ENCODE data around the gene CXCR4.
A peak's percentile ranks its signal among the peaks of the same experiment; 100 is the strongest.

Gene CXCR4

DNA sequence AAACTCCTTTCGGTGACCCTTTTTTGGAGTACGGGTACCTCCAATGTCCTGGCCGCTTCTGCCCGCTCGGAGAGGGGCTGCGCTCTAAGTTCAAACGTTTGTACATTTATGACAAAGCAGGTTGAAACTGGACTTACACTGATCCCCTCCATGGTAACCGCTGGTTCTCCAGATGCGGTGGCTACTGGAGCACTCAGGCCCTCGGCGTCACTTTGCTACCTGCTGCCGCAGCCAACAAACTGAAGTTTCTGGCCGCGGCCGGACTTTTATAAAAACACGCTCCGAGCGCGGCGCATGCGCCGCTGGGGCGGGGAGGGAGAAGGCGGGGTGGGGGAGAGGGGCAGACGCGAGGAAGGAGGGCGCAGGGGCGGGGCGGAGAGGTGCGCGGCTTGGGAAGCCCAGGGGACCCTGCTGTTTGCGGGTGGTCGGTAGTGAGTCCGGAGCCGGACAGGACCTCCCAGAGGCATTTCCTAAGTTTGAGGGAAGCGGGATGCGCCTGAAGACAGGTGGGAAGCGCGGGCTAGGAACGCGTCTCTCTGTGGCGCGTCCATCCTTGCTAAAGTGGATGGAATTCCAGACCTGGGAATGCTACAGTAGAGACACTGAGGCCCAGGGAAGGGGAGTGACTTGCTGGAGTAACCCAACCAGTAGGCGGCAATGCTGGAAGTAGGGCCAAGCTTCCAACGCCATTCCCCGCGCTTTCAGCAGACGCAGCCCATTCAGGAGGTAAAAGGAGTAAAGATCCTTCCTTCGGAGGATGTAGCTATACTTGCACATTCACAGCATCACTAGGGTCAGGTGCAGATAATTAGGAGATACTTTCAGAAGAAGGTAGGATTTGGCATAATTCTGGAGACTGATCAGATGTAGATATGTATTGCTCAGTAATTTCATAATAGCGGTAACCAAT, at the start of gene CXCR4:
Gene CXCR4 (minus strand): TSS at position 241 of the 910 bp plus-strand sequence. CDS start 89 bp downstream, at position 152.
- DNase-seq (ENCODE audit: low read depth in 3 of 3), result peak; percentile 56 to 79 (median 65)

DNA sequence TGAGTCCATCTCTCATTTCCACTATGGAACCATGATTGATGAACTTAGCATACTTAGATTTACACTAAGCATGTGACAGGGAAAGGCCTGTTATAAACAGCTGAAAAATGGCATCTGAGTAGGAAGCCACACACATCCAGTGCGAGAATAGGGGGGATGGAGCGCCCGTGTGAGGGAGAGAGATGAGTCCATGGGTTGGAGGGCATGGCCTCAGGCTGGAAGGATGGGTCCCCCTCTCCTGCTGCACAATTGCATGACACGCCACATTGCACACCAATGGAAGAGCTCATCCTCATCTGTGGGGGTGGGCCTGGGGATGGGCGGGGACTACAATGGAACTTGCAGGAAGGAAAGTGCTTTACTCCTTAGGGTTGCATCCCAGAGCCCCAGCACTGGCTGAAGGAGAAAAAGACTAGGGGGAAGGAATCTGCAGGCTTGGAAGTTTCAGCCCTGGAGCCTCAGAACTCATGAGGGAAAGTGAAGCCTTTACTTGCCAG, 46.4 kb upstream of the CXCR4 start:
- DNase-seq (ENCODE audit: low read depth in 3 of 3), result no peak

DNA sequence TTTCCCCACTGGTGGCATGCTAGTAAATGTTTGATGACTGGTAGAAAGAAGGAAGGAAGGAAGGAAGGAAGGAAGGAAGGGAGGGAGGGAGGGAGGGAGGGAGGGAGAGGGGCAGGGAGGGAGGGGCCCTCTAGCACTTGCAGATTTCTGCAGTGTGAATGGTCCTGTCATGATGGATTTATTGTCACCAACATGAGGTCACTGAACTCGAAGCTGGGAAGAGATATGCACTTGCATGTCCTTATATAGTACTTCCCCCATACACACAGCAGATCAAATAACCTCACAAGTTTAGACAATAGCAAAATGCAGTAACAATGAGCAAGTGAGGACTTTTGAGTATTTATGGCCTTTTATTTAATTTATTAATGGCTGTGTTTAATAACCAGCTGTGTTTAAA, 44.5 kb upstream of the CXCR4 start:
- DNase-seq (ENCODE audit: low read depth in 3 of 3), result no peak

DNA sequence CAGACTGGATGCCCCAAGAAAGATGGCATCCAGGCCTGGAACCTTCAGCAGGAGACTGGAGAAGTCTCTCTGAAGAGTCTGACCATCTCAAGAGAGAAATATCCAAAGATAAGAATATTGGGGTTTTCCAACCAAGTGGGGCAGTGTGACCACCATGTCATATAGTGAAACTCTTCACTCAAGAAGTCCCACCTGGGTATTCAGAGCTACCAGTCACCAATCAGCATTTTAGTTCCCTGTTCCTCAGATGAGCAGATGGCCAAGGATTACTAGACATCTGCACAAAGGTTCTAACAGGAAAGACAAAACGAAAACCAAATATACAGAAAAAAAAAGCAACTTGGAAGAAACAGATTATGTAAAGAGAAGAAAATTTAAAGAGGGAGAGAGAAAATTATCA, 38.5 kb upstream of the CXCR4 start:
- no peak for DNase-seq (ENCODE audit: low read depth in 3 of 3)

DNA sequence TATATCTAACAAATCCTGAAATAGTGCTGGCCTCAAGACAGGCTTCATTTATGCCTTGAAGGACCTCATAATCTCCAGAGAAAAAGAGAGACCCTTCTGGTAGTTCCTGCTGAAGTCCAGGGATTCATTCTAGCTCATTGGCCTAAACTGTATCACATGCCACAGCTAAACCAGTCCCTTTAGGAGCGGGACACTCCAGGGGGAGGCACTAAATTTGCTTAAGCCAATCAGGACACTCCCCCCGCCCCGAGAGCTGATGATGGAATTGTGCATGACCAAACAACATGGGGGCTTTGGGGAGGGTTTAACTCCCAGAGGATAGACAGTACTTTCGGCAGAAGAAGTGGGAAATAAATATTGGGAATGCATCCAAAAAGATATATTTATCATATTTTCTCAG, 36.4 kb upstream of the CXCR4 start:
- DNase-seq (ENCODE audit: low read depth in 3 of 3), result no peak

DNA sequence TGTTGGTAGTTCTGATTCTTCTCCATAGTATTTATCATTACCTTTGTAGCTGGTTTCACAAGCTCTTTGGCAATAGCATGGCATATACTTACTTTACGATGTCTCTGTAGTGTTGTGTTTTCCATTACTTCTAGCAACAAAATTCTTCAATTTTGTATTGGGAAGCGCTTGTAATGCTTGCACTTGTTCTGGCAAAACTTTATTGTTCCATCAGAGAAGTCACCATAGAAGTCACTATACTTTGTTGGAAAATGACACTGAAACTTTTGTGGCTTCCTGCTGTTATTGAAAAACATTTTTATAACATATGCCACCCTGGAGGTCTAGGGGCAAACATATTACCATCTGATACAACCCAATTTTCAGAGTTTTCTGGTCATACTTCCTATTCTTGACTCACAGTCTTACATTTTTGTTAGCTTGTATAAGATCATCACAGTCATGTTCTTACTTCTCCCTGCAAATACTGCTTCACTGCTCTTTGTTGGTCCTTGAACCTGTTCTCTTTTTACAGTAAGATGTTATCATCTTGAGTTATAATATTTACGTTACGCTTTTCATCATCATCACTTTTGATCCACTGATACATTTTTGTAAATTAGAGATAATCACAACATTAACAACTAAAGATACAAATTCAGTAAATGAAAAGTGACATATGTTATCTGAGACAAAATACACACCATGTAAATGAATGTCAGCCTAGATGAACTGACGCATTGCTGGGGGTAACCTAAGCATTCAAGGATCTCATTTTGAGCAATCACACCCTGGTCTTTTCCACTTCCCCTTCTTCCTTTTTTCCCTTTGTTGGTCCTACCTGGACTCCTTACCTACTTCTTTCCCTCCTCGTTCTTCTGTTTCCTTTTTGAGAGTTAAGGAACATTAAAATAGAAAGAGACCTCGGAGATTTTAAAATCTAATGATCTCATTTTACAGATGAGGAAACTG, 33.3 kb upstream of the CXCR4 start:
- no peak for DNase-seq (ENCODE audit: low read depth in 3 of 3)

DNA sequence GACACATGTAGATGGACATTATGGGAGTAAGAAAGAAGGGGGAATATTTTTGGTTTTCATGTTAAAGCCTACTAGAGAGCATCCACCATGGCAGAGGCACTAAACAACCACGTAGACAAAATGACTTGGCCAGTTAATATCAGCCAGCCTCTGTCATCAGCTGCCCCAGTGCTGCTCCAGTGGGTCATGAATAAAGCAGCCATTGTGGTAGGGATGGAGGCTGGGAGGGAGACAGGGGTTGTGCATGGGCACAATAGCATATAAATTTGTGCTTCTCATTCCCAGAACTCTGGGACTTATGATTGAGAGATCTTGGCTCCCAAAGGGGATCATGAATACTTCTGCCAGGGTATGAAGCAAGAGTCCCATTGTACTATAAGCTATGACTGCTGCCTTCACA, 31.1 kb upstream of the CXCR4 start:
- DNase-seq (ENCODE audit: low read depth in 3 of 3), result no peak

DNA sequence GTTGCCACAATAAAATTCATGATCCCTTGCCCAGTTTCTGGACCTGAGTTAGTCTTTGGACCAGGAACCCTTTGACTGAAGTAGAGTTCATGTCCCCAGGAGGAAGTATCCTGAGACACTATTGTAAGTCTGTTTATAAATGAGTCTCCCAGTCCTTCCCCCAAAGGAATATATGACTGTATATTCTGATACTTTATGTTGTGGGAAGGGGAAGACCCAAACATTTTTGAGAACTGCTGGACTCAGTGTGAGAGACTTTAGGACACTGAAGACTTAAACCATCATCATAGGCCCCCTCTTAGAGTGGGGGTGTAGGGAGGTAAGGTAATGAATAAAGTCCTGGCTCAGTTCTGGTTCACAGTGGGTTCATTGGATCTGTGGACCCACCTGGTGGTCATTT, 28.6 kb upstream of the CXCR4 start:
- DNase-seq (ENCODE audit: low read depth in 3 of 3), result no peak

DNA sequence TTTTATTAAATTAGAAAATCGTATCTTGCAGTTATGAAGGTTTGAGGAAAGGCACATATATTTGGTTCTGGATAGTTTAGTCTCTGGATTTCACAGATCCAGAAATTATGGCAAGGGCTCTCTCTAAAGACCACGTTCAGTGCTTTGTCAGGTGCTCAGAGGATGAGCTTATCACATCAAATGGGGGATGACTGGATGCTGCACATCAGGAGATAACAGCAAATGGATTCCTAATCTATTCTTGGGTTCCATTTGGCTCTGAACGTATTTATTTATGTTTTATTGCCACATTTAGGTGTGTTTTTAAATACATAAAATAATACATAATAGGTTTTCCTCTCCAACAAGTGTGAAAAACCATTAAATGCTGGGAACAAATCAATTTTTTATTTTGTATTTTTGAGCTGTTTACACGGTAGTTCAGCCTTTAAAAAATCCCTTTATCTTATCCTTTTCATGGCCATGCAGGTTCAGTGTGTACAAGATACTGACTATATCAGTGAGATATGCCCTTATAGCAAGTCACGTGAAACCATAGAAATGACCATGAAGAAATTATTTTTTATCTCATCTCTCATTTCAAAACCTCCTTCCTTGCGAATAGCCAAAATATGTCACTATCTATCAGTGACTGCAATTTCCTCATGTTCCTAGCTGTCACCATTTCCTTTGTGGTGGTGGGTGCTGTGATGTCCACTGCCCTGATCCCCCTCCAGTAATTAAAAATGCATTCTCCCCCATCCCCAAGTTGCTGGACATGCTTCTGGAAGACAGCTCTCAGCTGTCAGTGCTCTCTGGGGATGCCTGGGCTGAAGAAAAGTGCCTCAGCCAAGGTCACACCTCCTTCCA, 25.9 kb upstream of the CXCR4 start:
- DNase-seq (ENCODE audit: low read depth in 3 of 3), result no peak

DNA sequence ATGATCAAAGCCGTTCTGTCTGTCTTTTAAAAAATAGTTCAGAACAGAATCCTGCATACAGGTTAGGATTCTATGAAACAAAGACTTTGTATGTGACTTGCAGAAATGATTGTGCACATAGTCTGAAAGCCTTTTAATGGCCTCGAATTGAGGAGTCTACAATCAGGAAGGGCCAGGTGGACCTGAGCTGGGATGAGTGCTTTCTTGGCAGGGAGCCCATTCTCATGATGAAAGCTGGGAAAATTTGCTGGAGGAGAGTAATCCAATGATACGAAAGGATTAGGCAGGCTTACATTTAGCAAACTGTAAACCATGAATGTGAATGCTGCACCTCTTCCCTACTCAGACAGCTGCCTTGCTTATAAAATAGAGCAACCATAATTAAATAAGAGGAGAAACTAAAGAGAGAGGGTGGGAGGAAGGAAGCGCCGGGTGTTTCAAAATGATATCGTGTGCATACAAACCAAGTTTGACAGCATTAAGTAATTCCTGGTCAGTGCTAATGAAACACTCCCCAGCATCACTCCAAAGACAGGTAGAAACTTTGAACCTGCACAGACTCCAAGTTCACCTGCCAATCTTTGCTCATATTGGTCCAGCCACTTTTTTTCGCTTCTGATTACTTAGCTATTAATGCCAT, 23.7 kb upstream of the CXCR4 start:
- DNase-seq (ENCODE audit: low read depth in 3 of 3), result no peak

DNA sequence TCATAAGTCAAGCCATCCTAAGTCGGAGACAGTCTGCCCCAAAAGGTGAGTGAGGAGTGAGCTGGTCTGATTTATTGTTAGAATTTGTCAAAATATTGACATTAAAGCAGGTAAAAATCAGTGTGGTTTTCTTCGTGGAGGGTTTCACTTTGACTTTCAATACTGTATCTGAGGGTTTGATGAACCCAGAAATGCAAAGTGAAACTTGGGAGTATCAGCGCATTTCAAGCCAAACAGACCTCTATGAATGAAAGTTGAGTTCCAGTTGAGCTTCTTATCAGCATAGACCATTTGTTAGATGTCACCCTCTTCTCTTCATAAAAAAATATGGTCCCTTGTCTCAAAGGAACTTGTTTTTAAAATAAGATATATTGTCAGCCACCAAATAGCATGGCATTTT, 21.7 kb upstream of the CXCR4 start:
- no peak for DNase-seq (ENCODE audit: low read depth in 3 of 3)

DNA sequence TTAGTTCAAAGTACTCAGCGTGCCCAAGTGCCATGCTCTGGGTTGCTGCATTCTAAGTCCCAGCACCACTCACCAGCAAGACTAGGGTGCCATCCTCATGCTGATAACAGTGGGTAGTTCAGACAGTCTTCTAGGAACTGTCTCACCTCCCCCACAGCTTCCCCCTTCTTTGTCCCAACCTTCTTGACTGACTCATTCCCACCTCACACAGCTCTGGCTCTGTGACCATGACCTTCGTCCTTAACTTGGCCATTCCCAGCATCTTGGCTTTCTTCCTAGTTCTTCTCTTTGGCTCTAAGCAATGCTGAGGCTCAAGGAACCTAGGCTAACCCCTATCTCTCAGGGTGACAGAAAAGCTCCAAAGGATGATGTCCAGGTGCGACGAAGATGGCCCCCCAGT, 20.0 kb upstream of the CXCR4 start:
- no peak for DNase-seq (ENCODE audit: low read depth in 3 of 3)

DNA sequence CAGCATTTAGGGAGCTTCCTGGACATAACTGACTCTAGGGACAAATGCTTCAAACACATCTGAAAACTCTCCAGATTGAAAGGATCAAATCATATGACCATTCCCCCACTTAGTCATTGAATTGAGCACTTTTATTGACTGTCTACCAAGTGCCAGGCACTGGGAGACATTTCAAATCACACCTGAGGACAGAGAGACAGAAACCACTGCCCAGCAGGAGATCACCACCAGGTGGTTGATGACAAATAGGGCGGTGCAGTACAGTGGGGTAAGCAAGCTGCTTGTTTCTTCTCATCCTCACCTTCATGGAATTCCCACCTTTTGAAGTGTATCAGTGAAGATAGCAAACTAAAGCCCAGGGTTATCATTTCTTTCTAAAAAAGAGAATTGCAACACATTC, 19.0 kb upstream of the CXCR4 start:
- DNase-seq (ENCODE audit: low read depth in 3 of 3), result no peak

DNA sequence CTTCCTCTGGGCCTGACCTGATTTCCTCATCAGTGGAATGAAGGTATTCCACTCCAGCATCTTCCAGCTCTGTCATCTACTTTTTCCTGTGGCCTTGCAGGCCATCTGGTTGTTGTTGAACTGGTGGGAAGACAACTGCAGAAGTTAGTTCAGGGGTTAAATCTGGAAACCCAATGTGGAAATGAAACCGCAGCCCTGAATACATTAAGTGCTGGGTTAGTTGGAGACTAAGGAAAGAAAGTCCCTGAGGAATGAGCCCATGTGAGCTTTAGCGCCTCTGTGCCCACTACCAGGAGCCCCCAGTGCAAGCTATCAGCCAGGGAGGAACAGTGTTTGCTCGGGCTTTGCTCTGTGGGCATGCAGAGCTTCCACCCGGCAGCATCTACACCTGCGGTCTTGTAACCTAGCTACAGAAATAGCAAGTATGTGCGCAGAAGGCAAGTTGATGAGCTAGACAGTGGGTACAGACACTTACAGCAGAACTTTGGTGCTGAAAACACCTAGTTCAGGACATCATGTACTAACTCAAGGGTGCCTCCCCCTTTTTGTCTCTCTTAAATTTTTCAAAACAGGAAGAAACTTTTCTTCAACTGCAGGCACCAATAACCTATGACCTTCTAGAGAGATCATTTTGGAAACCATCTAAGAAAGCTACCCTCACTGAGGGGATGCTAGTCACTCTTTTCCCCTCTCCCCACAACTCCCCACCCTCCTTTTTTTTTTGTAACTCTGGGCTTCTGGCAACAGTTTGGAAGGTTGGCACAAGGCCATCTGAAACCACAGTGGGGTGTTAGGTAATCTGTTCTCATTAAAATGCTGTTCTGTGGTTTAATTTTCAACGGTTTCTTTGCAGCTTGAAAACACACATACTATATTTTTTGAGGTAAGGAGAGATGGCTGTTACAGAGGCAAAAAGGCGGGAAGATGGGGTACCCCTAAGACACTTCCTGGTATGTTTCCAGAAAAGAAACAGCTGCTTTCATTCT, 18.3 kb upstream of the CXCR4 start:
- no peak for DNase-seq (ENCODE audit: low read depth in 3 of 3)

DNA sequence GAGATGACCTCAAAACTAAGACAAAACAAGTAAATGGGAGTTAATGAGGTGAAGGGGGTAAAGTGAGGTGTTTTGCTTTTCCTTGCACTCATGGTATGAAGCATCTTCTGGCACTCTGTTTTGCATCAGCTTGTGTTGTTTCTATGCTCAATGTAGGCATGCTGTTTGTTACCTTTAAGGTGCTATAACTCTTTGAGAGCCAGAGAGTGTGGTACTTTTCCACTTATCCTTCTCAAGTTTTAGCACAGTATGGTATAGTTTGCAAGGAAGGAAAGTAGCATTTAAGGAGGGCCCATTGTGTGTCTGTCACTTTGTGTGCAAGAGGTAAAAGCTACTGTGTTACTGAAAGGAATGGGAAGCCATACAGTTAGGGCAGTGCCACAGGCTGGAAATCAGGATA, 17.5 kb upstream of the CXCR4 start:
- no peak for DNase-seq (ENCODE audit: low read depth in 3 of 3)

DNA sequence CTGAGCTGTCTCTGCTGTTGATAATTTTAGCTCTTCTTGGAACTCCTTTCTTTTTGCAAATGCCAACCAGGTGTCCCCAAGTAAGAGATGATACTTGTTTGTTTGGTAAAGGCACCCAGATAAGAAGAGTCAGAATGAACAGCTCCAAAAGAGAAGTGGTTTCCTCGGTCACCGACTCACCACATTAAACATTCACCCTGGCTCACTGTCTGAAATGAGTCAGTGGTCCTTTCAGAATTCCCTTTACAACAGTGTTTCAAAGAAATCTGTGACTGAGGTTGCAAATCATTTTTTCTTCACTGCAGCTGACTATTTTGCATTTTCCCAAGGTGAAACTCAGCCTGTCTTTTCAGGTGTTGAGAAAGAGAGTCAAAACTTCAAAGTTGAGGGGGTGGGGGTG, 16.2 kb upstream of the CXCR4 start:
- peak in 1 of 3 experiments; percentile 48 for DNase-seq (ENCODE audit: low read depth in 3 of 3)

DNA sequence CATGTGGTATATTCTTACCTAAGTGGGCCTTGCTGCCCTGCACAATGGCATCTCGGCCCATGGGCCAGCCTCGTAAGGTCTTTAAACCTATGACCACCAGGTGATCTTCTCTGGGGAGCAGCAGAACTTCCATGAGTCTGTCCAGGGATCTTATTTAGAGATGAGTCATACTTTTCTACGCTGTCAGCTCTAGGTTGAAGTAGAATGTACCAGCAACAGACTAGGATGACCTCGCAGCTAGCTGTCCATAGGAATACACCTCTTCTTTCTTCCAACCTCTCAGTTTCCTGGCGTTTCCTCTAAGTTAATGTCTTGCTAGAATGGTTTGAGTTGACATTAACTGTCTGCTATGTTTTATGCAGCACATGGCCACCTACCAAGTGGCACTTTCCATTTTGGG, 15.6 kb upstream of the CXCR4 start:
- DNase-seq (ENCODE audit: low read depth in 3 of 3), result no peak

DNA sequence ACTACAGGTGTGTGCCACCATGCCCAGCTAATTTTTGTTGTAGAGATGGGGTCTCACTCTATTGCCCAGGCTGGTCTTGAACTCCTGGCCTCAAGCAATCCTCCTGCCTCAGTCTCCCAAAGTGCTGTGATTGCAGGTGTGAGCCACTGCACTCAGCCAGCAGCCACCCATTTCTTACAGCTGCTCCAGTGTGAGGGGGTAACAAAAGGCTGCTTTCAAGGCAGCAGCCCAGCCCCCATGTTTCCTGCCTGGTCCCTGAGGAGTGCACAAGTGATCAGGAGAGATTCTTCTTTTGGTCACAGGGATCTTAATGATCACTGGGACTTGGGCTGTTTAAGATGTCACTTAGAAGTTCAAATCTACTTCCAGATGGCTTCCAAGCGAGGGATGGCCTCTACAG, 15.2 kb upstream of the CXCR4 start:
- no peak for DNase-seq (ENCODE audit: low read depth in 3 of 3)

DNA sequence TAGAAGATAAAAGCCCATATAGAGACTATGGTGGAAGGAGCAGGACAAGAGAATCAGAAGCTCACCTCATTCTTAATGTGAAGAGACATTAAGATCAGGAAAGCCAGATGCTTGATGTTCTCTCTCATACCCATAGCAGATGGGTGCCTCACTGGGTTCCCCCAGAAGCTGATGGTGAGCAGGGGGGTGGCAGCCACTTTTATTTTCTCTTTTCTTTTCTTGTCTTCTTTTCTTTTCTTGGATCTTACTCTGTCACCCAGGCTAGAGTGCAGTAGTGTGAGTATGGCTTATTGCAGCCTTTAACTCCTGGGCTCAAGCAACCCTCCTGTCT, 14.8 kb upstream of the CXCR4 start:
- DNase-seq (ENCODE audit: low read depth in 3 of 3), result no peak

Data from stimulated activated CD4-positive, alpha-beta T cell treated with anti-CD3 and anti-CD28 coated beads, TNF-alpha, amount 100 ng/mL, for 24 hours (primary cell).